ENCODE results near the gene MAGEL2. TPM values are rescaled to one million over a fixed set of nuclear protein-coding genes. Genes with fewer than 3 reads are reported as not detected.

Gene MAGEL2
- polyA plus RNA-seq, 1 donor from 2014 or later, result 7.4 TPM

DNA sequence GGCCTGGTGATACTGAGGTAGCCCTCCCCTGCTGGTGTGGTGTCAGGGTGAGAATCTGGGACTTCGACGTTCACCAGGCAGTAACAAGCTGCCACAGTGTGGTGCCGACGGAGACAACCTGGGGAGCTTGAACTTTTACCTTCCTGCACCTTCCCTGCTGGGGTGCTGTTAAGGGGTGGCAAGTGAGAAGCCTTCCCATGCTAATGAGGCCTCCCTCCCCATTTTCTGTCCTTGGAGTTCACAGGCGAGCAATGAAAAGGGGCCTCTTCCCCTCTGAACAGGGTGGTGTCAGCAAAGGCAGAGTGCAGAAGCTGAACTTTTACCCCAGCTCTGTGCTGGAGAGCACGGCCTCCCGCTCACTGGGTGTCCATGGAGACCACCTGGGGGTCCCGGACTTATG is 13.5 kb downstream of the MAGEL2 start:
- Histone ChIP-seq H3K9me3 (ENCODE audit: low read length) (no peaks in the 10 kb centered on the region), H3K4me2 (ENCODE audit: low read length) (no peak overlapping the region), H2AFZ (ENCODE audit: low read depth, low read length) (no peak overlapping the region), H3K9ac (ENCODE audit: low read length) (no peak overlapping the region), H3F3A (ENCODE audit: insufficient read depth, low read length, poor library complexity, severe bottlenecking) (no peaks in the 10 kb centered on the region), H3K36me3 (ENCODE audit: insufficient read depth, low read length) (no peaks in the 10 kb centered on the region), H3K27ac (ENCODE audit: low read length) (no peak overlapping the region), H3K4me3 (ENCODE audit: low read length) (no peak overlapping the region), H4K20me1 (ENCODE audit: insufficient read depth) (no peaks in the 10 kb centered on the region), H3K79me2 (replicated peaks; ENCODE audit: insufficient read depth, low read length) (no peaks in the 10 kb centered on the region), H3K9me2 (ENCODE audit: insufficient read depth, low read length) (no peaks in the 10 kb centered on the region), H3K27me3 (ENCODE audit: insufficient read depth, low read depth, low read length) (no peaks in the 10 kb centered on the region)
- TF ChIP-seq, protein P1, sequence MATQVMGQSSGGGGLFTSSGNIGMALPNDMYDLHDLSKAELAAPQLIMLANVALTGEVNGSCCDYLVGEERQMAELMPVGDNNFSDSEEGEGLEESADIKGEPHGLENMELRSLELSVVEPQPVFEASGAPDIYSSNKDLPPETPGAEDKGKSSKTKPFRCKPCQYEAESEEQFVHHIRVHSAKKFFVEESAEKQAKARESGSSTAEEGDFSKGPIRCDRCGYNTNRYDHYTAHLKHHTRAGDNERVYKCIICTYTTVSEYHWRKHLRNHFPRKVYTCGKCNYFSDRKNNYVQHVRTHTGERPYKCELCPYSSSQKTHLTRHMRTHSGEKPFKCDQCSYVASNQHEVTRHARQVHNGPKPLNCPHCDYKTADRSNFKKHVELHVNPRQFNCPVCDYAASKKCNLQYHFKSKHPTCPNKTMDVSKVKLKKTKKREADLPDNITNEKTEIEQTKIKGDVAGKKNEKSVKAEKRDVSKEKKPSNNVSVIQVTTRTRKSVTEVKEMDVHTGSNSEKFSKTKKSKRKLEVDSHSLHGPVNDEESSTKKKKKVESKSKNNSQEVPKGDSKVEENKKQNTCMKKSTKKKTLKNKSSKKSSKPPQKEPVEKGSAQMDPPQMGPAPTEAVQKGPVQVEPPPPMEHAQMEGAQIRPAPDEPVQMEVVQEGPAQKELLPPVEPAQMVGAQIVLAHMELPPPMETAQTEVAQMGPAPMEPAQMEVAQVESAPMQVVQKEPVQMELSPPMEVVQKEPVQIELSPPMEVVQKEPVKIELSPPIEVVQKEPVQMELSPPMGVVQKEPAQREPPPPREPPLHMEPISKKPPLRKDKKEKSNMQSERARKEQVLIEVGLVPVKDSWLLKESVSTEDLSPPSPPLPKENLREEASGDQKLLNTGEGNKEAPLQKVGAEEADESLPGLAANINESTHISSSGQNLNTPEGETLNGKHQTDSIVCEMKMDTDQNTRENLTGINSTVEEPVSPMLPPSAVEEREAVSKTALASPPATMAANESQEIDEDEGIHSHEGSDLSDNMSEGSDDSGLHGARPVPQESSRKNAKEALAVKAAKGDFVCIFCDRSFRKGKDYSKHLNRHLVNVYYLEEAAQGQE (IDR thresholded peaks at IDR 0.05; ENCODE audit: borderline replicate concordance), result no peak
- TF ChIP-seq EZH2 (IDR thresholded peaks at IDR 0.05; ENCODE audit: borderline replicate concordance, insufficient read depth, low read length, poor library complexity, severe bottlenecking) (no peak), EP300 (conservative IDR thresholded peaks at IDR 0.05; ENCODE audit: poor library complexity, severe bottlenecking) (no peak), RAD21 (conservative IDR thresholded peaks at IDR 0.05) (no peak), TAF1 (IDR thresholded peaks at IDR 0.05; ENCODE audit: low read depth) (no peak), MXI1 (conservative IDR thresholded peaks at IDR 0.05; ENCODE audit: poor library complexity, severe bottlenecking) (no peak), SMC3 (conservative IDR thresholded peaks at IDR 0.05; ENCODE audit: poor library complexity) (no peak), POLR2AphosphoS5 (IDR thresholded peaks at IDR 0.05) (no peak)
- TF ChIP-seq, protein P2, sequence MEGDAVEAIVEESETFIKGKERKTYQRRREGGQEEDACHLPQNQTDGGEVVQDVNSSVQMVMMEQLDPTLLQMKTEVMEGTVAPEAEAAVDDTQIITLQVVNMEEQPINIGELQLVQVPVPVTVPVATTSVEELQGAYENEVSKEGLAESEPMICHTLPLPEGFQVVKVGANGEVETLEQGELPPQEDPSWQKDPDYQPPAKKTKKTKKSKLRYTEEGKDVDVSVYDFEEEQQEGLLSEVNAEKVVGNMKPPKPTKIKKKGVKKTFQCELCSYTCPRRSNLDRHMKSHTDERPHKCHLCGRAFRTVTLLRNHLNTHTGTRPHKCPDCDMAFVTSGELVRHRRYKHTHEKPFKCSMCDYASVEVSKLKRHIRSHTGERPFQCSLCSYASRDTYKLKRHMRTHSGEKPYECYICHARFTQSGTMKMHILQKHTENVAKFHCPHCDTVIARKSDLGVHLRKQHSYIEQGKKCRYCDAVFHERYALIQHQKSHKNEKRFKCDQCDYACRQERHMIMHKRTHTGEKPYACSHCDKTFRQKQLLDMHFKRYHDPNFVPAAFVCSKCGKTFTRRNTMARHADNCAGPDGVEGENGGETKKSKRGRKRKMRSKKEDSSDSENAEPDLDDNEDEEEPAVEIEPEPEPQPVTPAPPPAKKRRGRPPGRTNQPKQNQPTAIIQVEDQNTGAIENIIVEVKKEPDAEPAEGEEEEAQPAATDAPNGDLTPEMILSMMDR (IDR thresholded peaks at IDR 0.05; ENCODE audit: poor library complexity, severe bottlenecking), result no peak

DNA sequence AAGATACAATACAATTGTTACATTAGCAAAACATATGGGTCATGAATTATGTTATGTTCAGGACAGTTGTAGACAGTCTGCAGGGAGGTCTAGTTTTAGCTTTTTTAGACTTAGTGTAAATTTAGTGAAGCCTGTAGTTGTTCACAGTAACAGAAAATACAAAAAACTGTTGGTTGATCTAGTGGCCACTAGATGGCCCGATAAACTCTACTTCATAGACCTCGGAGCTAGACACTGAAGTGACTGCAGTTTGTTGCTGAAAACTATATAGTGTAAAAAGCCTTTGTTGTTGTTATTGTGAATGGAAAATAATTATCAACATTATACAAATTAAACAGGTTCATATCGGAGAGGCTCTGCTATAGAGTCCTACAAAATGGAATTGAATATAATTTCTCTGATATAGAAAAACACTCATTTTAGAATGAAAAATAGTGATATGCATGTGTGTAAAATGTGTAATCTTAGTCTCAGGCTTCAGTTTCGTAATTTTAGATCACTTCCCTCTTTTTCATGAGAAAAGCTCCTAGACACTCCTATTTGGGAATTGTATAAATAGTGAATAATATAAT is 18.3 kb downstream of the MAGEL2 start:
- no peak overlapping the region for H2AFZ ChIP-seq (ENCODE audit: low read depth, low read length)
- H3K36me3 ChIP-seq (ENCODE audit: insufficient read depth, low read length), result no peaks in the 10 kb centered on the region
- H3K79me2 ChIP-seq (replicated peaks; ENCODE audit: insufficient read depth, low read length), result no peaks in the 10 kb centered on the region
- no peak overlapping the region for H3K27ac ChIP-seq (ENCODE audit: low read length)
- H3K9me2 ChIP-seq (ENCODE audit: insufficient read depth, low read length), result no peaks in the 10 kb centered on the region
- no peak overlapping the region for H3K4me3 ChIP-seq (ENCODE audit: low read length)
- TF ChIP-seq EZH2 (IDR thresholded peaks at IDR 0.05; ENCODE audit: borderline replicate concordance, insufficient read depth, low read length, poor library complexity, severe bottlenecking), result no peak
- no peak for TF ChIP-seq TAF1 (IDR thresholded peaks at IDR 0.05; ENCODE audit: low read depth)
- peak; percentile 53 for TF ChIP-seq RAD21 (conservative IDR thresholded peaks at IDR 0.05)
- TF ChIP-seq SMC3 (conservative IDR thresholded peaks at IDR 0.05; ENCODE audit: poor library complexity), result peak; percentile 58
- TF ChIP-seq, protein P1 (IDR thresholded peaks at IDR 0.05; ENCODE audit: borderline replicate concordance), result no peak
- TF ChIP-seq, protein P2 (IDR thresholded peaks at IDR 0.05; ENCODE audit: poor library complexity, severe bottlenecking), result peak; percentile 55
- H3K27me3 ChIP-seq (ENCODE audit: insufficient read depth, low read depth, low read length), result no peaks in the 10 kb centered on the region
- H3F3A ChIP-seq (ENCODE audit: insufficient read depth, low read length, poor library complexity, severe bottlenecking), result no peaks in the 10 kb centered on the region
- no peak overlapping the region for H3K9ac ChIP-seq (ENCODE audit: low read length)
- H3K9me3 ChIP-seq (ENCODE audit: low read length), result no peaks in the 10 kb centered on the region
- H3K4me2 ChIP-seq (ENCODE audit: low read length), result no peak overlapping the region
- H4K20me1 ChIP-seq (ENCODE audit: insufficient read depth), result no peaks in the 10 kb centered on the region

Data from neural cell (in vitro differentiated cells).